GM12801 (cell line): Measurements from ENCODE around the gene CCL27.

Source experiments
- CTCF ChIP-seq: IDR thresholded peaks from one replicate; pipeline ENCODE4 v1.5.1; 2011; ENCODE audit warnings: control low read depth; ENCODE audit not compliant: insufficient read length; ENCODE audit errors: extremely low read depth

Gene CCL27

DNA sequence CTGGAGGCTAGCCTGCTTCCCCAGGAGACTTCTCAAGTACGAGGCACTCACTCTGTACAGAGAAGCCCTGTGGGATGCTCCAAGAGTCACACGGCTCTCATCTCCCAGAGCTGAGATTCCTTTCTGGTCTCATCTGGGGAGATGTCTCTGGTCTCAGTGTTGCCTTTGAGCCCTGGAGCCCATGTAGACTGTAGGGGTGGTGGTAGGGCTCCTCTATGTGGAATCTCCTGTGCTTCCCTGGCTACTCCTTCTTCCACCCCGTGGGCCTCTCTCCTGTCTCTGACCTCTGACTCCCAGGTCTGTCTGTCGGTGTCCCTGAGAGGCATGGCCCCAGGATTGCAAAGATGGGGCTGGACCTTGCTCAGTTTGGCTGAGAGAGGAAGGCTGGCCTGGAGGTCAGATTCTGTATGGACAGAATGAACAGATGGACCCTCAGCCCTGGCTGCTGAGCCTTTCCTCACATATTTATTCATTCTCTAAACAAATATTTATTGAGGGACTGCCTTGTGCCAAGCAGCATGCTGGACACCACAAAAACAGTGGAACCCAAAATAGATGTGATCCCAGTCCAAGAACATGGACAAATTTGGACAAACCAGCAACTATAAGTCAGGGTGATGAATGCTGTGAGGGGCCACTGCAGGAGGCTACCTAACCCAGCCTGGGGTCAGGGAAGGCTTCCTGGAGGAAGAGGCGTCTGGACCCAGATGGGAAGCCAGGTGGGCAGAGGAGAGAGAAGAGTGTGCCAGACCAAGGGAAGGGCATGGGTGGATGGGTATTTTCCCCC, 26.1 kb upstream of the CCL27 start:
- no peak for TF ChIP-seq CTCF

DNA sequence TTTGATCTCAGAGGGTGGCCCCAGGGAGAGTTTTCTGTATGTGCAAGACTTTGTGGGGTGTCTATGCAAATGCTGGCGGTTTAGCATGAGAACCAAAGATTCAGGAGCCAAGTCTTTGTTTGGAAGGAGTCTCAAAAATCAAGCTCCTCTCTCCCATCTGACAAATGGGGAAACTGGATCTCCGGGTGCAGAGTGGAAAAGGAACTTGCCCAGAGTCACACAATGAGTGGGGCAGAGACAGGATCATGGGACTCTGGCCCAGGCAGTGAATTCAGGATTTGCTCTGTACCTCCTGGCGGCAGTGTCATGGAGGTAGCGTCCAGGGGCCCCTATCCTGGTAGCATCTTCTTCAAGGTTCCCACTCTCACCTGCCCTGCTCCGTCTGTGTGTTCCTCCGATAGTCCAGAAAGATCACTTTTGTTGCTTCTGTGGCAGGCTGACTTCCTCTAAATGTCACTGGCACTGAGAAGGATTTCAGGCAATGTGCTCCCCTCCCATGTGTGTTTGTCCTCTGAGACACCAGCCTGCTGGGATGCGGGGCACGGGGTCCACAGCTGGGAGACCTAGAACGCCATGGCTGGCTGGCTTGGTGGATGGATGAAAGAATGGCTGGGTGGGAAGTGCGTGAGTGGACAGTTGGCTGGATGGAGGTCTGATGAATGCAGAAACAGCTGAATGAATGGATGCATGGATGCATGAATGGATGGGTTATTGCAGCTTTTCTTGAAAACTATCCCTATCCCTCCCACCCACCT, 25.0 kb upstream of the CCL27 start:
- TF ChIP-seq CTCF: no peak

DNA sequence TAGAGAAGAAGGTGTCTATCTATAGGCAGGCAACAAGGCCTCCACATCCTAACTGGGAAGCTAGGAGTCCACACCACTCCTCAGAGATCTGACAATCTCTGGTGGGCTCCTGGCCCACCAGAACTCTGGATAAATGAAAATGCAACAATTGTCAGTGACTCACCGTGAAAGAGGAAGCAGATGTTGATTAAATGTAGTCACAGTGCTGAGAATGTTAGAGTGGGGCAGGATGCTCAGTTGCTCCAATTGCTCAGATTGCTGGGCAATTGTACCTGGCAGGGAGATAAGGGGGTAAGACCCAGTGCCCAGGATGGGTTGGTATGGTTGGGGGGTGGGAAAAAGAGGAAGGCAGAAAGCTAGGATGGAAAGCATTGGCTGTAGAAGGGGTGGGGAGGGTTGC, 24.3 kb upstream of the CCL27 start:
- no peak for TF ChIP-seq CTCF

GRCh38 chr9:34686231-34686630, 23.8 kb upstream of the CCL27 start:
- no peak for TF ChIP-seq CTCF

GRCh38 chr9:34685591-34685990, 23.1 kb upstream of the CCL27 start:
- no peak for TF ChIP-seq CTCF

- no peak for TF ChIP-seq CTCF
Observed at GRCh38 chr9:34684816-34685215, 22.4 kb upstream of the CCL27 start.

DNA sequence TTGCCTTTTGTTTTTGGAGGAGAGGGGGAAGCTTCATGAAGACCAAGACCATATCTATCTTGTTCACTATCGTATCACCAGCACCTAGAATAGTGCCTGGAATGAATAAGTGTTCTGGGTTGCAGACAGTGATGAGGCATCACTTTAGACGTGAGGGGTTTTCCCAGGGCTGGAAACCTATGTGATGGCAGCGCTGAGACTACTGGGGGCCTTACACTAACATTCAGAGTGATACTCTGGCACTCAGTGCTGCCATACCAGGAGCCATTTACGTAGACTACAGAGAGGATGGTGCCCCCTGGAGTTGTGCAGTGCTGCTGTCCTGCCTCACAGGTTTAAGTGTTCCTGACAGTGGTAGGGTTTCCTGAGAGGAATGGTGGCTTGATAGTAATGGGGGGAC, 21.7 kb upstream of the CCL27 start:
- no peak for TF ChIP-seq CTCF
